H1 (cell line): ENCODE results near the gene CIZ1. TPM values are rescaled to one million over a fixed set of nuclear protein-coding genes. Genes with fewer than 3 reads are reported as not detected.

Source experiments
- CTCF ChIA-PET: fragments of 300-600 bp; sonication (Branson Sonifier 250); formaldehyde crosslinking; loops from one replicate; lab custom pipeline; 2021; ENCODE audit not compliant: partially characterized antibody; lab: Charles Lee
- POLR2A ChIA-PET: fragments of 300-600 bp; sonication (Branson Sonifier 250); formaldehyde crosslinking; loops from one replicate; lab custom pipeline; 2021; ENCODE audit warnings: inconsistent platforms; ENCODE audit not compliant: partially characterized antibody; lab: Charles Lee
- DNase-seq, 2 experiments: peaks; one replicate each; pipeline versions ENCODE4 v3.0.0 to v3.0.0-alpha.2; 2010 to 2022; ENCODE audit warnings: low spot score in 2 of 2, low read depth in 1 of 2, mixed read lengths in 1 of 2
- FAIRE-seq: peaks from 2 replicates; lab custom pipeline; 2011; peaks lifted over from hg19 to GRCh38; lab: Jason Lieb, UNC
- H2AFZ ChIP-seq: 2 replicates; pipeline ENCODE4 v1.8.1; 2012; ENCODE audit warnings: low read length, inconsistent platforms
- H2AK5ac ChIP-seq: 2 replicates; pipeline ENCODE4 v1.6.1; 2013; ENCODE audit warnings: low read depth, low read length
- H2BK120ac ChIP-seq: replicated peaks from 2 replicates; pipeline ENCODE3; 2013; ENCODE audit warnings: low read depth, low read length, inconsistent platforms
- H2BK12ac ChIP-seq: 2 replicates; pipeline ENCODE4 v1.6.1; 2013; ENCODE audit warnings: low read depth, low read length
- H2BK15ac ChIP-seq: 2 replicates; pipeline ENCODE4 v1.6.1; 2013; ENCODE audit warnings: low read length
- H2BK20ac ChIP-seq: 2 replicates; pipeline ENCODE4 v1.6.1; 2013; ENCODE audit warnings: low read length
- H2BK5ac ChIP-seq: 2 replicates; pipeline ENCODE4 v1.6.1; 2013; ENCODE audit warnings: low read depth, low read length
- H3K14ac ChIP-seq: 2 replicates; pipeline ENCODE4 v1.6.1; 2013; ENCODE audit warnings: inconsistent platforms; ENCODE audit not compliant: insufficient read length
- H3K18ac ChIP-seq: 2 replicates; pipeline ENCODE4 v1.6.1; 2013; ENCODE audit warnings: low read length; ENCODE audit errors: extremely low read depth
- H3K23ac ChIP-seq: 2 replicates; pipeline ENCODE4 v1.6.1; 2013; ENCODE audit warnings: inconsistent platforms; ENCODE audit not compliant: insufficient read length
- H3K23me2 ChIP-seq: 2 replicates; pipeline ENCODE4 v1.6.1; 2013; ENCODE audit warnings: low read depth, low read length
- H3K27ac ChIP-seq: 2 replicates; pipeline ENCODE4 v1.6.1; 2011; ENCODE audit warnings: low read depth, low read length, inconsistent platforms
- H3K27me3 ChIP-seq, 4 experiments: replicated peaks in 1 of 4; 1 replicate in 1 of 4; 2 replicates in 3 of 4; pipeline versions ENCODE4 v1.6.1 to v1.8.1; 2011 to 2013; ENCODE audit warnings: low read length in 3 of 4, mild to moderate bottlenecking in 3 of 4, inconsistent platforms in 2 of 4, mixed read lengths in 2 of 4, moderate library complexity in 1 of 4; ENCODE audit not compliant: control insufficient read depth in 3 of 4, insufficient read depth in 3 of 4; ENCODE audit errors: extremely low read depth in 1 of 4
- H3K36me3 ChIP-seq, 4 experiments: 2 replicates each; pipeline versions ENCODE4 v1.6.1 to v1.8.1; 2011 to 2013; ENCODE audit warnings: mild to moderate bottlenecking in 4 of 4, low read length in 3 of 4, moderate library complexity in 2 of 4, control low read depth in 1 of 4, inconsistent platforms in 1 of 4; ENCODE audit not compliant: insufficient read depth in 4 of 4, control insufficient read depth in 2 of 4
- H3K4ac ChIP-seq: replicated peaks from 2 replicates; pipeline ENCODE3; 2013; ENCODE audit warnings: low read length, low read depth, mixed read lengths, inconsistent platforms; ENCODE audit not compliant: insufficient read length
- H3K4me1 ChIP-seq, 4 experiments: replicated peaks in 1 of 4; 1 replicate in 1 of 4; 2 replicates in 3 of 4; pipeline versions ENCODE4 v1.6.1 to v1.8.1; 2011 to 2013; ENCODE audit warnings: low read length in 3 of 4, inconsistent platforms in 2 of 4, mixed read lengths in 1 of 4; ENCODE audit not compliant: insufficient read depth in 4 of 4, control insufficient read depth in 3 of 4
- H3K4me2 ChIP-seq, 2 experiments: 2 replicates each; pipeline versions ENCODE4 v1.6.1 to v1.8.1; 2011 to 2013; ENCODE audit warnings: low read depth in 2 of 2, low read length in 2 of 2, control low read depth in 1 of 2, inconsistent platforms in 1 of 2, mild to moderate bottlenecking in 1 of 2; ENCODE audit not compliant: insufficient read depth in 1 of 2
- H3K4me3 ChIP-seq, 4 experiments: fragments of 200-600, 300-600 bp in 1 of 4; sonication (generic), shearing (Covaris generic), sonication (Bioruptor Twin) in 1 of 4; 2 replicates each; pipeline versions ENCODE4 v1.5.1 to v1.8.1; 2011 to 2016; ENCODE audit warnings: low read length in 4 of 4, low read depth in 3 of 4, control low read depth in 2 of 4, inconsistent platforms in 2 of 4, mild to moderate bottlenecking in 2 of 4, mixed read lengths in 1 of 4, moderate library complexity in 1 of 4; ENCODE audit not compliant: insufficient read depth in 2 of 4; ENCODE audit errors: extremely low read depth in 1 of 4
- H3K56ac ChIP-seq: replicated peaks from 2 replicates; pipeline ENCODE3; 2013; ENCODE audit warnings: low read depth, mild to moderate bottlenecking, mixed read lengths, low read length, inconsistent platforms; ENCODE audit not compliant: insufficient read length
- H3K79me1 ChIP-seq: 2 replicates; pipeline ENCODE4 v1.6.1; 2013; ENCODE audit warnings: low read depth, low read length, control low read depth
- H3K79me2 ChIP-seq, 2 experiments: 2 replicates each; pipeline versions ENCODE4 v1.6.1 to v1.8.1; 2012 to 2013; ENCODE audit warnings: low read length in 2 of 2, mild to moderate bottlenecking in 2 of 2, inconsistent platforms in 1 of 2; ENCODE audit not compliant: insufficient read depth in 2 of 2, control insufficient read depth in 1 of 2
- H3K9ac ChIP-seq, 4 experiments: replicated peaks in 1 of 4; 1 replicate in 1 of 4; 2 replicates in 3 of 4; pipeline versions ENCODE4 v1.6.1 to v1.8.1; 2011 to 2013; ENCODE audit warnings: low read depth in 3 of 4, low read length in 3 of 4, control low read depth in 2 of 4, mild to moderate bottlenecking in 2 of 4, moderate library complexity in 2 of 4, inconsistent platforms in 1 of 4; ENCODE audit errors: extremely low read depth in 1 of 4
- H3K9me3 ChIP-seq, 2 experiments: 2 replicates each; pipeline versions ENCODE4 v1.6.1 to v1.8.1; 2012 to 2013; ENCODE audit warnings: mild to moderate bottlenecking in 2 of 2, moderate library complexity in 2 of 2, control low read depth in 1 of 2, inconsistent platforms in 1 of 2, low read depth in 1 of 2, low read length in 1 of 2, mixed read lengths in 1 of 2; ENCODE audit not compliant: insufficient read depth in 2 of 2
- H4K20me1 ChIP-seq, 2 experiments: replicated peaks in 1 of 2; 2 replicates each; pipeline versions ENCODE3 to v1.8.1; 2011 to 2013; ENCODE audit warnings: inconsistent platforms in 2 of 2, low read length in 2 of 2, mild to moderate bottlenecking in 1 of 2; ENCODE audit not compliant: insufficient read depth in 2 of 2, control insufficient read depth in 1 of 2
- H4K5ac ChIP-seq: 2 replicates; pipeline ENCODE4 v1.6.1; 2013; ENCODE audit warnings: low read length, low read depth, mixed read lengths, inconsistent platforms; ENCODE audit not compliant: insufficient read length
- H4K8ac ChIP-seq: 2 replicates; pipeline ENCODE4 v1.8.0; 2013; ENCODE audit warnings: mild to moderate bottlenecking, moderate library complexity, low read length, inconsistent platforms; ENCODE audit not compliant: insufficient read depth; ENCODE audit errors: extremely low read depth
- H4K91ac ChIP-seq: replicated peaks from 2 replicates; pipeline ENCODE3; 2013; ENCODE audit warnings: low read length, mixed read lengths, inconsistent platforms; ENCODE audit not compliant: insufficient read length
- WGBS, 2 experiments: shearing (Covaris generic) in 1 of 2; methylation state at CpG; one replicate each; pipeline versions ENCODE4 v1.1.6 to v1.1.7; 2013 to 2015; ENCODE audit warnings: low lambda C conversion rate in 2 of 2, mixed read lengths in 2 of 2, inconsistent platforms in 1 of 2, low coverage in 1 of 2, missing lambda C conversion rate in 1 of 2; ENCODE audit not compliant: insufficient replicate concordance in 2 of 2, insufficient coverage in 1 of 2, insufficient read length in 1 of 2; ENCODE audit errors: extremely low coverage in 1 of 2, missing lambda C conversion rate in 1 of 2; 5-methylcytosine and 5-hydroxymethylcytosine counted together
- polyA plus RNA-seq, 7 experiments: library from polyadenylated mRNA; depleted of rRNA in 3 of 7; stranded (reverse) in 5 of 7; unstranded in 2 of 7; fragments of >200 nt in 5 of 7; fragments of 200-250 nt in 2 of 7; gene quantifications; 1 replicate in 5 of 7; 2 replicates in 1 of 7; 4 replicates in 1 of 7; pipeline versions ENCODE4 v1.2.1 to v1.2.3, GENCODE V29; 2011 to 2013; ENCODE audit warnings: missing spikeins in 2 of 7, mixed read lengths in 2 of 7
- total RNA-seq: library from RNA; stranded (reverse); fragmentation: NEBNext Ultra II Directional; extraction: Animal tissue kit (Norgen Biotek cat#: 25700); gene quantifications from 2 replicates; pipeline ENCODE4 v1.2.1, GENCODE V29; 2021

The CIZ1 gene
- total and polyA plus RNA-seq, 2 of the 8 experiments (the other 6 are each of a cell fraction or from before 2014, with no cell fraction given): 66.0 to 107 TPM

DNA sequence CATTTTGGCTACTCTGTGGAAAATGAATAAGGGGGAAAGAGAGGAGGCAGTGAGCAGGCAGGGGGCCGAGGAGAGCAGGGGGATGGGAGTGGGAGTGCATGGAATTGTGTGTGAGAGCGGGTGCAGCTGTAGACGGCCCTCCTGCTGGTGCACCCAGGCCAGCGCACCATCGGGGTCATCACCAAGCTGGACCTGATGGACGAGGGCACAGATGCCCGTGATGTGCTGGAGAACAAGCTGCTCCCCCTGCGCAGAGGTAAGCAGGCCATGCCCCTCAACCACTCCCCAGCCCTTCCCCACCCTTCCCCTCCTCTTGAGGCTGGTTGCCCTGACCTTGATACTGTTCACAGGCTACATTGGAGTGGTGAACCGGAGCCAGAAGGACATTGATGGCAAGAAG lies 28.5 kb upstream of the CIZ1 start:
- Histone ChIP-seq H4K5ac (no peak overlapping the region), H4K91ac (no peak overlapping the region), H3K56ac (no peak overlapping the region), H4K20me1 (peaks cover 0 to 13% of the 10 kb centered on the region in 2 experiments), H3K79me2 (no peaks in the 10 kb centered on the region), H3K27me3 (no peaks in the 10 kb centered on the region), H4K8ac (no peak overlapping the region; the same call in 1 of the 2 replicates), H3K9ac (no peak overlapping the region), H3K18ac (no peak overlapping the region), H3K23me2 (0 out of 2 replicates have a peak, but pooled peaks cover 2% of the 10 kb centered on the region), H2BK12ac (no peak overlapping the region), H3K4me1 (peaks cover 0 to 9% (median 5%) of the 10 kb centered on the region in 4 experiments; a peak in 5 of 7 replicates), H3K36me3 (peaks cover 6 to 19% (median 13%) of the 10 kb centered on the region in 4 experiments), H3K27ac (no peak overlapping the region), H2BK5ac (no peak overlapping the region), H2BK120ac (no peak overlapping the region), H2BK20ac (no peak overlapping the region), H3K4me2 (no peak overlapping the region), H3K4me3 (no peak overlapping the region), H3K79me1 (no peaks in the 10 kb centered on the region; the same call in 1 of the 2 replicates), H2AFZ (no peak overlapping the region), H2BK15ac (no peak overlapping the region), H3K14ac (no peak overlapping the region), H3K23ac (no peak overlapping the region), H3K4ac (no peak overlapping the region), H3K9me3 (no peaks in the 10 kb centered on the region), H2AK5ac (no peak overlapping the region)
- CTCF ChIA-PET: interaction anchor here (0.6 to 1.7 kb wide), 4 partner anchors 27 to 41 kb away, joined by 3 to 5 read pairs (median 3); no protein-coding TSS in a partner anchor
- 93% methylated on average over 8 of the region's 9 CpGs; no CpG with 5 or more reads in 1 of the 2 experiments for WGBS, 2 experiments
- DNase-seq (no peak), FAIRE-seq (no peak)
- POLR2A ChIA-PET: interaction anchor here (1.2 to 2.0 kb wide), 2 partner anchors 13 kb away, joined by 3 to 7 read pairs; no protein-coding TSS in a partner anchor
